ENCODE data around the gene IQCE.

Gene IQCE

GRCh38 chr7:2572101-2572842 is 13.5 kb downstream of the IQCE start:
- Histone ChIP-seq H3K79me2 (ENCODE audit: low read length) (no peaks in the 10 kb centered on the region), H3K4me2 (ENCODE audit: low read depth, low read length) (no peak overlapping the region), H3K27me3 (replicated peaks; ENCODE audit: insufficient read depth, low read length) (no peaks in the 10 kb centered on the region), H3F3A (ENCODE audit: insufficient read depth, low read length) (peaks cover 5% of the 10 kb centered on the region), H2AFZ (ENCODE audit: low read length) (no peak overlapping the region), H3K27ac (ENCODE audit: low read length) (no peak overlapping the region), H3K4me1 (ENCODE audit: low read length) (peaks cover 7% of the 10 kb centered on the region), H3K9me2 (replicated peaks; ENCODE audit: insufficient read depth, low read length) (no peaks in the 10 kb centered on the region), H4K20me1 (ENCODE audit: insufficient read depth, low read length) (no peaks in the 10 kb centered on the region), H3K4me3 (ENCODE audit: low read length) (no peak overlapping the region), H3K9ac (ENCODE audit: low read length) (no peak overlapping the region), H3K36me3 (replicated peaks; ENCODE audit: insufficient read depth, low read length) (no peaks in the 10 kb centered on the region), H3K9me3 (replicated peaks; ENCODE audit: insufficient read depth, low read length) (no peaks in the 10 kb centered on the region)
- TF ChIP-seq, protein P1, sequence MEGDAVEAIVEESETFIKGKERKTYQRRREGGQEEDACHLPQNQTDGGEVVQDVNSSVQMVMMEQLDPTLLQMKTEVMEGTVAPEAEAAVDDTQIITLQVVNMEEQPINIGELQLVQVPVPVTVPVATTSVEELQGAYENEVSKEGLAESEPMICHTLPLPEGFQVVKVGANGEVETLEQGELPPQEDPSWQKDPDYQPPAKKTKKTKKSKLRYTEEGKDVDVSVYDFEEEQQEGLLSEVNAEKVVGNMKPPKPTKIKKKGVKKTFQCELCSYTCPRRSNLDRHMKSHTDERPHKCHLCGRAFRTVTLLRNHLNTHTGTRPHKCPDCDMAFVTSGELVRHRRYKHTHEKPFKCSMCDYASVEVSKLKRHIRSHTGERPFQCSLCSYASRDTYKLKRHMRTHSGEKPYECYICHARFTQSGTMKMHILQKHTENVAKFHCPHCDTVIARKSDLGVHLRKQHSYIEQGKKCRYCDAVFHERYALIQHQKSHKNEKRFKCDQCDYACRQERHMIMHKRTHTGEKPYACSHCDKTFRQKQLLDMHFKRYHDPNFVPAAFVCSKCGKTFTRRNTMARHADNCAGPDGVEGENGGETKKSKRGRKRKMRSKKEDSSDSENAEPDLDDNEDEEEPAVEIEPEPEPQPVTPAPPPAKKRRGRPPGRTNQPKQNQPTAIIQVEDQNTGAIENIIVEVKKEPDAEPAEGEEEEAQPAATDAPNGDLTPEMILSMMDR (IDR thresholded peaks at IDR 0.05; ENCODE audit: low read length) = no peak
- TF ChIP-seq EZH2 (optimal IDR thresholded peaks at IDR 0.05; ENCODE audit: low read depth, low read length) (no peak), EZH2phosphoT487 (IDR thresholded peaks at IDR 0.05; ENCODE audit: low read length) (no peak)
- no peak for DNase-seq

- H3K9me3 ChIP-seq (replicated peaks; ENCODE audit: insufficient read depth, low read length) = no peaks in the 10 kb centered on the region
- no peaks in the 10 kb centered on the region for H3K79me2 ChIP-seq (ENCODE audit: low read length)
- TF ChIP-seq, protein P1 (IDR thresholded peaks at IDR 0.05; ENCODE audit: low read length) = no peak
- TF ChIP-seq EZH2phosphoT487 (IDR thresholded peaks at IDR 0.05; ENCODE audit: low read length) (no peak), EZH2 (optimal IDR thresholded peaks at IDR 0.05; ENCODE audit: low read depth, low read length) (no peak)
- no peaks in the 10 kb centered on the region for H3K4me1 ChIP-seq (ENCODE audit: low read length)
- no peaks in the 10 kb centered on the region for H3K36me3 ChIP-seq (replicated peaks; ENCODE audit: insufficient read depth, low read length)
- DNase-seq = no peak
- H2AFZ ChIP-seq (ENCODE audit: low read length) = no peak overlapping the region
- no peak overlapping the region for H3K4me3 ChIP-seq (ENCODE audit: low read length)
- no peaks in the 10 kb centered on the region for H3K9me2 ChIP-seq (replicated peaks; ENCODE audit: insufficient read depth, low read length)
- no peaks in the 10 kb centered on the region for H3F3A ChIP-seq (ENCODE audit: insufficient read depth, low read length)
- H3K27ac ChIP-seq (ENCODE audit: low read length) = no peak overlapping the region
- no peaks in the 10 kb centered on the region for H3K27me3 ChIP-seq (replicated peaks; ENCODE audit: insufficient read depth, low read length)
- no peak overlapping the region for H3K9ac ChIP-seq (ENCODE audit: low read length)
- H4K20me1 ChIP-seq (ENCODE audit: insufficient read depth, low read length) = no peaks in the 10 kb centered on the region
- H3K4me2 ChIP-seq (ENCODE audit: low read depth, low read length) = no peak overlapping the region
Measured at GRCh38 chr7:2573761-2574160, 15.0 kb downstream of the IQCE start.

- Histone ChIP-seq H2AFZ (ENCODE audit: low read length) (no peak overlapping the region), H3K4me2 (ENCODE audit: low read depth, low read length) (no peak overlapping the region), H3K4me1 (ENCODE audit: low read length) (no peaks in the 10 kb centered on the region), H3K79me2 (ENCODE audit: low read length) (no peaks in the 10 kb centered on the region), H3K9me3 (replicated peaks; ENCODE audit: insufficient read depth, low read length) (no peaks in the 10 kb centered on the region), H3K27ac (ENCODE audit: low read length) (no peak overlapping the region), H3K4me3 (ENCODE audit: low read length) (no peak overlapping the region), H3K9ac (ENCODE audit: low read length) (no peak overlapping the region), H4K20me1 (ENCODE audit: insufficient read depth, low read length) (no peaks in the 10 kb centered on the region), H3F3A (ENCODE audit: insufficient read depth, low read length) (no peaks in the 10 kb centered on the region), H3K9me2 (replicated peaks; ENCODE audit: insufficient read depth, low read length) (no peaks in the 10 kb centered on the region), H3K36me3 (replicated peaks; ENCODE audit: insufficient read depth, low read length) (no peaks in the 10 kb centered on the region), H3K27me3 (replicated peaks; ENCODE audit: insufficient read depth, low read length) (no peaks in the 10 kb centered on the region)
- TF ChIP-seq EZH2phosphoT487 (IDR thresholded peaks at IDR 0.05; ENCODE audit: low read length) = no peak
- no peak for TF ChIP-seq EZH2 (optimal IDR thresholded peaks at IDR 0.05; ENCODE audit: low read depth, low read length)
- TF ChIP-seq, protein P1 (IDR thresholded peaks at IDR 0.05; ENCODE audit: low read length) = no peak
- no peak for DNase-seq
Measured at GRCh38 chr7:2575046-2575732, 16.4 kb downstream of the IQCE start.

Measured in MM.1S (cell line).